ENCODE results near the gene SGK1. TPM values are rescaled to one million over a fixed set of nuclear protein-coding genes. Genes with fewer than 3 reads are reported as not detected.
"Not testable (repeated sequence)": the region's sequence is repeated elsewhere in the genome, so short reads cannot be mapped to it uniquely, and the experiment has no call there.

SGK1 gene
- total RNA-seq, 1 experiment from 2014 or later, result 4.8 TPM

DNA sequence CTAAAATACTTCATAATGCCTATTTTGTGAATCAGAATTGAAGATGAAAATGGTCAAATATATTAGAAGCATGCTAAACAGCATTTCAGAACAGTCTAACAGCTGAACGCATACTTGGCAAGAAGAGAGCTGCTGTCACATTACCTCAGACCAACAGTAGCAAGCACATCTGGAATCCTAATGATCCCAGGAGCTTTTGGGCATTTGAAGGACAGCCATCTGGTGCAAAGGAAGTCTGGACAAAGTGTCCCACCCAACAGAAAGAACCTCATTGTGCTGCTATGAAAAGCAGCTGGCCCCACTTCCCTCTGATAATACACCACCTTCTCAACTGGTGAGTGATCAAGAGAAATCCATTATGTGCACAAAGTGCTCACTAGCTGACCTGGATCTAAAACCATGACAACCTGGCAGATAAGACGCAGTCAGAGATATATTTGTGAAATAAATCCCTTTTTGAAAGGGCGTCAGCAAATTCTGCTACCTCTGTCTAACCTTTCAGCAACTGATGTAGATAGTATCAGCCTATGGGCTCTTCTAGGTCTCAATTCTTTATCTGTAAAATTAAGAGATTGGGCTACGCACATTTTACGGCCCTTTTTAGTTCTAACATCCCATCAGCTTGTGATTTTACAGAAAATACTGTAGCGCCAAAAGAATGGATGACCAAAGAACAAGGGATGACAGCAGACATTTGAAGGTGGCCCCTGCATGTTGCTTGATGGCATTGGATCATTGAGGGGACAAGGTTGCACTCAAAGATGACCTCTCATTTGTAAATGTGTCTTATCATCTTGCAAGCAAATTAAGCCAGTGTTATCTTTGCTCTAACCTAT is 78.7 kb downstream of the SGK1 start:
- DNase-seq (ENCODE audit: low spot score), result no peak
- in situ Hi-C loops (cut with HindIII; ENCODE audit: low sequenced_read_pairs), result no loop called here

GRCh38 chr6:134238006-134238405 is 79.9 kb downstream of the SGK1 start:
- no peak for DNase-seq (ENCODE audit: low spot score)
- in situ Hi-C loops (cut with HindIII; ENCODE audit: low sequenced_read_pairs), result no loop called here

DNA sequence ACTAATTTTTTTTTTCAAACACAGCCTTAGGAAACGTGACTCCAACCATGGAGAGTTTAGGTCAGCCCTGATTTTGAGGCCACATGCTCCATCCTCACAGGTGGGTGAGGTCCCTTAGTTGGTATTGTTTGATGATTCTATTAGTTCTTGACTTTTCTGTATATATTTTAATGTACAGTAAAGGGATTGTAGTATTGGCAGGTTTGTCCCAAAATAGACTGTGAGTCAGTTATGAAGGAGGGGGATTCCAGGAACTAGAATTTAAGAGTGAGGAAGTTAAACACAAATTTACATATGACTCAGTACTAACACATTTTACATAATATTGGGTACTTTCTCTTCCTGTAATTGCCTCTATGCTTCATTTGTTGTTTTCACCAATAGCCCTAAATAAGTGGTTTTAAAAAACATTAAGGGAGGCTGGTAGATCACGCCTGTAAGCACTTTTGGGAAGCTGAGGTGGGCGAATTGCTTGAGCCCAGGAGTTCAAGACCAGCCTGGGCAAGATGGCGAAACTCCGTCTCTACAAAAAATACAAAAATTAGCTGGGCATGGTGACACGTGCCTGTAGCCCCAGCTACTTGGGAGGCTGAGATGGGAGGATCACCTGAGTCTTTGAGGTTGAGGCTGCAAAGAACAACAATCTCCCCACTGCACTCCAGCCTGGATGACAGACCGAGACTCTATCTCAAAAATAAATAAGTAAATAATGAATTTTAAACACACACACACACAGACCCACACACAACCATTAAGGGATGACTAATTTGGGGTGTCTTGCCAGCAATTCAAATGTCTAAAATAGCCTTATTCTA is 81.8 kb downstream of the SGK1 start:
- no peak for DNase-seq (ENCODE audit: low spot score)
- in situ Hi-C loops (cut with HindIII; ENCODE audit: low sequenced_read_pairs), result no loop called here

GRCh38 chr6:134235334-134235733 is 82.6 kb downstream of the SGK1 start:
- in situ Hi-C loops (cut with HindIII; ENCODE audit: low sequenced_read_pairs); DNase-seq (ENCODE audit: low spot score): not testable (repeated sequence)

DNA sequence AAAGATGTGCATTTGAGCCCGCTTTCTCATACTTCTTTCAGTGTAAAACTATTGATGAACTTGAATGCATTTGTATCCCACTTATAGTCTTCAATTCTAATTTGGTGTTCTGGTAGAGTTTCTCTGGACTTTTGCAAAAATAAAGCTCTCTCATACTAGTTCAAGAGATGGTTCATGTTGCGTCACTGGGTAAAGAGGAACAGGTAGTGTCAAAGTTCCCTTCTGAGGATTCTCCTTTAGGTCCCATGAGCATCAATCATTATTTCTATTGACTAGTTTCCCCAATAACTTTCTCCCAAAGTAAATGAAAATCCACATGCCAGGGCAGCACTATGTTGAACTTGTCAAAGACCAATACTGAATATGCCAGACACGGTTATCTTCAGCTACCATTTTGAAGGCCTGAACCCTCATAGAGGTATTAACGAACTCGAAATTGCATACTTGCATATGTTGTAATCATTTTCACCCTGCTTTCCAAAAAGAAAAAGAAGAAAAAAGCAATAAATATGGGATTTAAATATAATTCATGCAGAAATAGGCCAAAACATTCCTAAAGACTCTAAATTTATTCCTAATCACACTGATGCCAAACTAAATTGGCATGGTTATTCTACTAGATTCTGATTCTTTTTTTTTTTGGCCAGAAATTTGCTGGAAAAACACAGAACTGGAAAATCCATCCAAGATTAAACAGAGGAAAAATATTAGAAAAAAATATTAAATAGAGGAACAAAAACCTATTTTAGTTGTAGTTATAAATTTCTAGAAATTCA is 84.5 kb downstream of the SGK1 start:
- peak; percentile 44 for DNase-seq (ENCODE audit: low spot score)
- in situ Hi-C loops (cut with HindIII; ENCODE audit: low sequenced_read_pairs), result no loop called here

DNA sequence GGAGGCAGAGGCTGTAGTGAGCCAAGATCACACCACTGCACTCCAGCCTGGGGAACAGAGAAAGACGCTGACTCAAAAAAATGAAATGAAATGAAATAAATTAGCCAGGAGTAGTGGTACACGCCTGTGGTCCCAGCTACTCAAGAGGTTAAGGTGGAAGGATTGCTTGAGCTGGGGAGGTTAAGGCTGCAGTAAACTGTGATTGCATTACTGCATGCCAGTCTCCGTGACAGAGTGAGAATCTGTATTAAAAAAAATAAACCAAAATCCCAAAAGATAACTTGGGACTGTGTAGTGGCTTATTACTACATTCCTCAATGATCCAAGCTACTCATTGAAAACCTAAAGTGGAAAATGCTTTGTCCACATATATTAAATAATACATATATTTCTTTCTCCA is 87.0 kb downstream of the SGK1 start:
- in situ Hi-C loops (cut with HindIII; ENCODE audit: low sequenced_read_pairs), result no loop called here
- DNase-seq (ENCODE audit: low spot score), result no peak

DNA sequence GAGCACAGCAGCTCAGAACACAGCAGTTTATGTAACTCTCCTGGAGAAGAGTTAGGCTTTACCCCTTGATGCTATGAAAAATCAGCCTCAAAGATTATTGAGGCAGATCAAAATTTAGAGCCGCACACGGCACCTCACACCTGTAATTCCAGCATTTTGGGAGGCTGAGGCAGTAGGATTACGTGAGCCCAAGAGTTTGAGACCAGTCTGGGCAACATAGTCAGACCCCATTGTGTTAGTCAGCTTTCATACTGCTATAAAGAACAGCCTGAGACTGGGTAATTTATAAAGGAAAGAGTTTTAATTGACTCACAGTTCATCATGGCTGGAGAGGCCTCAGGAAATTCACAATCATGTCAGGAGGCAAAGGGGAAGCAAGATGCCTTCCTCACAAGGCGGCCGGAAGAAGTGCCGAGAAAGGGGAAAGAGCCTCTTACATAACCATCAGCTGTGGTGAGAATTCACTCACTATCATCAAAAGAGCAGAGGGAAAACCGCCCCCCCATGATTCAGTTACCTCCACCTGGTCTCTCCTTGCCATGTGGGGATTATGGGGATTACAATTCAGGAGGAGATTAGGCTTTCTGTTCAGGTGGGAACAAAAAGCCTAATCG is 87.7 kb downstream of the SGK1 start:
- peak; percentile 36 for DNase-seq (ENCODE audit: low spot score)
- in situ Hi-C loops (cut with HindIII; ENCODE audit: low sequenced_read_pairs), result no loop called here

- no peak for DNase-seq (ENCODE audit: low spot score)
- in situ Hi-C loops (cut with HindIII; ENCODE audit: low sequenced_read_pairs), result no loop called here
These were observed 88.4 kb downstream of the SGK1 start for GRCh38 chr6:134229520-134229919.

DNA sequence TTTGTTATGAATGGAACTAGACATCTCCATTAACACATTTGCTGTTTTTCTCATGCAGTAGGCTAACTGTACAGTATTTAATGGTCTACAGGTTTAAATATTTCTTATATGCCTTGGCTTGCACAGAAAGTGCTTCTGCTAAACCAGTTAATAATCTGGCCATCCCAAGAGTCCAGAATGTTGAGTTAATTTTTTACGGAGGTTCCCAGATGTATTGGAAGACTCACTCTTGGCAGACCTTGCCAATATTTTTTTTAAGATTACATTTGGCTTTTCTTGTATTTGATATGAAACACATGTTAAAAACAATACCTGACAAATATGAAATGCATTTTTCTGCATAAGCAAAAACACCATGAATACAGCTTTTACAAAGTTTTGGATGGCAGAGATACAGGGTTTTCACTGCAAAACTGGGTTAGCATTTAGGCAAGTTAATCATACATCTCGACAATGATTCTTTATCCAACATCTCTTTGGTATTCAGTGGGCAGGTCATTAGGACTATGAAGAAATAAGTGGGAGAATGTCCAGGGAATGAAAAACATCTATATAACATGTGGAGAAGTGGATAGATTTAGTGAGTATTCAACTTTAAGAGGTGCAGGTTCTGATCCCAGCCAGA is 94.0 kb downstream of the SGK1 start:
- DNase-seq (ENCODE audit: low spot score), result no peak
- in situ Hi-C loops (cut with HindIII; ENCODE audit: low sequenced_read_pairs), result no loop called here

- in situ Hi-C loops (cut with HindIII; ENCODE audit: low sequenced_read_pairs), result no loop called here
- no peak for DNase-seq (ENCODE audit: low spot score)
These were observed 96.7 kb downstream of the SGK1 start for GRCh38 chr6:134221250-134221649.

DNA sequence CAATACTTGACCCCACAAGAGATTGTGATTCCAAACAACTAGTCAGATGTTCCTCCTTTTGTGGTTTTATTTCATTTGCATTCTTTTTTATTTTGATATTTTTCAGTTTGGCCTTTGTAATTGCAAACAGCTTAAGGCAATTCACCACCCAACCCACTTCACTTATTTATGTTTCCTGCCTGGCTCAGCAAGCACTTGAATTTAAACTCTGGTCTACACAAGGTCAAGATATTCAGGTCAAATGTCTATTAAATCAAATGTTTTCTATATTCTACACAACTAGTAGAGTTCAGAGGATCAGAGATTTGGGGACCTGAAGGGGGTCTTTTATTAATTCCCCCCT is 100.1 kb downstream of the SGK1 start:
- no peak for DNase-seq (ENCODE audit: low spot score)
- in situ Hi-C loops (cut with HindIII; ENCODE audit: low sequenced_read_pairs), result no loop called here

- in situ Hi-C loops (cut with HindIII; ENCODE audit: low sequenced_read_pairs), result no loop called here
These were observed 100.7 kb downstream of the SGK1 start for GRCh38 chr6:134217105-134217797.

GRCh38 chr6:134216301-134217010 is 101.5 kb downstream of the SGK1 start:
- DNase-seq (ENCODE audit: low spot score), result no peak
- in situ Hi-C loops (cut with HindIII; ENCODE audit: low sequenced_read_pairs), result no loop called here

More at GRCh38 chr6:134217105-134217797, 100.7 kb downstream of the SGK1 start:
- no peak for DNase-seq (ENCODE audit: low spot score)

- in situ Hi-C loops (cut with HindIII; ENCODE audit: low sequenced_read_pairs); DNase-seq (ENCODE audit: low spot score): not testable (repeated sequence)
These were observed 104.5 kb downstream of the SGK1 start for GRCh38 chr6:134213410-134213809.

DNA sequence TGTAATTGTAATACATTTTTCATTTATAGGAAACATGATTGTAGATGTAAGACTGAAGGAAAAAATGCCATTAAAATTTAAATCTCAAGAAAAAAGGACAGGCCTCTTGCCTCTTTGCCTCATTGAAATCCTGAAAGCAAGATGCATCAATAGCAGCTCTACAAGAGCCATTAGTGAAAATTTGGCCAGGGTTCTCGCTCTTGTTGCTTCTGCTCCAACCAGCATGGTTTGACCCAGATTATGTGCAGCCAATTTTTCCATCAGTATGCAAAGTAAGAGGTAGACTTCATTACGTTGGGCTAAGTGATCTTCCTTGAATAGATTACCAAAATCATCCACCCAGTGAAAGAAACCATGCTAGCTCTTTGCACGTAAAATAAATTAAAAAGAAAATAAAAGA is 106.6 kb downstream of the SGK1 start:
- in situ Hi-C loops (cut with HindIII; ENCODE audit: low sequenced_read_pairs), result no loop called here
- peak; percentile 97 for DNase-seq (ENCODE audit: low spot score)

GRCh38 chr6:134207421-134207820 is 110.5 kb downstream of the SGK1 start:
- DNase-seq (ENCODE audit: low spot score), result peak; percentile 69
- in situ Hi-C loops (cut with HindIII; ENCODE audit: low sequenced_read_pairs), result no loop called here

- in situ Hi-C loops (cut with HindIII; ENCODE audit: low sequenced_read_pairs), result no loop called here
- DNase-seq (ENCODE audit: low spot score), result peak; percentile 36
These were observed 112.5 kb downstream of the SGK1 start for GRCh38 chr6:134205366-134205765.

- in situ Hi-C loops (cut with HindIII; ENCODE audit: low sequenced_read_pairs); DNase-seq (ENCODE audit: low spot score): not testable (repeated sequence)
These were observed 113.2 kb downstream of the SGK1 start for GRCh38 chr6:134204759-134205158.

All from G401 (cell line).